ENCODE results near the gene OSM.

The OSM gene

GRCh38 chr22:30254314-30254713 is 12.3 kb downstream of the OSM start:
- Histone ChIP-seq H3K9me2 (ENCODE audit: low read depth, low read length) (no peaks in the 10 kb centered on the region), H3K27me3 (ENCODE audit: insufficient read depth, low read length) (no peaks in the 10 kb centered on the region), H3K27ac (ENCODE audit: low read depth, low read length, poor library complexity, severe bottlenecking) (no peak overlapping the region), H3F3A (ENCODE audit: insufficient read depth, low read length) (no peaks in the 10 kb centered on the region), H3K9ac (ENCODE audit: low read length) (no peak overlapping the region), H3K4me2 (ENCODE audit: low read length) (no peak overlapping the region), H2AFZ (ENCODE audit: low read length) (no peak overlapping the region), H3K79me2 (ENCODE audit: insufficient read depth, low read length) (no peaks in the 10 kb centered on the region), H3K4me3 (ENCODE audit: low read depth, low read length, poor library complexity, severe bottlenecking) (no peak overlapping the region), H3K4me1 (ENCODE audit: insufficient read depth, low read length, severe bottlenecking) (no peaks in the 10 kb centered on the region), H3K36me3 (ENCODE audit: insufficient read depth, low read length) (no peaks in the 10 kb centered on the region), H4K20me1 (ENCODE audit: insufficient read depth, low read length) (no peaks in the 10 kb centered on the region), H3K9me3 (ENCODE audit: low read length) (no peaks in the 10 kb centered on the region)
- TF ChIP-seq EZH2 (IDR thresholded peaks at IDR 0.05; ENCODE audit: borderline replicate concordance, low read length): no peak
- no peak for TF ChIP-seq CTCF (IDR thresholded peaks at IDR 0.05; ENCODE audit: low read length)

- Histone ChIP-seq H3K9ac (ENCODE audit: low read length) (no peak overlapping the region), H2AFZ (ENCODE audit: low read length) (no peak overlapping the region), H3K9me2 (ENCODE audit: low read depth, low read length) (no peaks in the 10 kb centered on the region), H3K4me2 (ENCODE audit: low read length) (no peak overlapping the region), H3K4me3 (ENCODE audit: low read depth, low read length, poor library complexity, severe bottlenecking) (no peak overlapping the region), H3K36me3 (ENCODE audit: insufficient read depth, low read length) (no peaks in the 10 kb centered on the region), H3K9me3 (ENCODE audit: low read length) (no peaks in the 10 kb centered on the region), H3K27ac (ENCODE audit: low read depth, low read length, poor library complexity, severe bottlenecking) (no peak overlapping the region), H3F3A (ENCODE audit: insufficient read depth, low read length) (no peaks in the 10 kb centered on the region), H4K20me1 (ENCODE audit: insufficient read depth, low read length) (no peaks in the 10 kb centered on the region), H3K4me1 (ENCODE audit: insufficient read depth, low read length, severe bottlenecking) (no peaks in the 10 kb centered on the region), H3K79me2 (ENCODE audit: insufficient read depth, low read length) (no peaks in the 10 kb centered on the region), H3K27me3 (ENCODE audit: insufficient read depth, low read length) (no peaks in the 10 kb centered on the region)
- TF ChIP-seq EZH2 (IDR thresholded peaks at IDR 0.05; ENCODE audit: borderline replicate concordance, low read length): no peak
- no peak for TF ChIP-seq CTCF (IDR thresholded peaks at IDR 0.05; ENCODE audit: low read length)
Measured at GRCh38 chr22:30253205-30253852, 13.3 kb downstream of the OSM start.

- no peaks in the 10 kb centered on the region for H3K9me3 ChIP-seq (ENCODE audit: low read length)
- H2AFZ ChIP-seq (ENCODE audit: low read length): no peak overlapping the region
- no peaks in the 10 kb centered on the region for H3K4me1 ChIP-seq (ENCODE audit: insufficient read depth, low read length, severe bottlenecking)
- no peak overlapping the region for H3K9ac ChIP-seq (ENCODE audit: low read length)
- TF ChIP-seq CTCF (IDR thresholded peaks at IDR 0.05; ENCODE audit: low read length) (no peak), EZH2 (IDR thresholded peaks at IDR 0.05; ENCODE audit: borderline replicate concordance, low read length) (no peak)
- no peaks in the 10 kb centered on the region for H3K36me3 ChIP-seq (ENCODE audit: insufficient read depth, low read length)
- no peaks in the 10 kb centered on the region for H3K79me2 ChIP-seq (ENCODE audit: insufficient read depth, low read length)
- H3F3A ChIP-seq (ENCODE audit: insufficient read depth, low read length): no peaks in the 10 kb centered on the region
- H3K27me3 ChIP-seq (ENCODE audit: insufficient read depth, low read length): 0 out of 2 replicates have a peak, but pooled peaks cover 2% of the 10 kb centered on the region
- no peak overlapping the region for H3K27ac ChIP-seq (ENCODE audit: low read depth, low read length, poor library complexity, severe bottlenecking)
- H3K4me2 ChIP-seq (ENCODE audit: low read length): no peak overlapping the region
- no peaks in the 10 kb centered on the region for H4K20me1 ChIP-seq (ENCODE audit: insufficient read depth, low read length)
- H3K9me2 ChIP-seq (ENCODE audit: low read depth, low read length): no peaks in the 10 kb centered on the region
- H3K4me3 ChIP-seq (ENCODE audit: low read depth, low read length, poor library complexity, severe bottlenecking): no peak overlapping the region
Measured at GRCh38 chr22:30252411-30253204, 14.0 kb downstream of the OSM start.
